A673 (cell line): ENCODE data around the gene DMD. TPM values are rescaled to one million over a fixed set of nuclear protein-coding genes. Genes with fewer than 3 reads are reported as not detected.

ENCODE experiments used
- BruUV-seq: library from RNA; stranded (reverse); fragments of 400-500 nt; replicated peaks from 2 replicates; lab custom pipeline; 2021; lab: Mats Ljungman, UMichigan
- CTCF ChIA-PET: fragments of 300-600 bp; sonication (Branson Sonifier 250); formaldehyde crosslinking; loops from one replicate; lab custom pipeline; 2022; ENCODE audit warnings: antibody characterized with exemption; lab: Charles Lee
- POLR2A ChIA-PET: fragments of 300-600 bp; sonication (Branson Sonifier 250); formaldehyde crosslinking; loops from one replicate; lab custom pipeline; 2022; ENCODE audit warnings: antibody characterized with exemption; ENCODE audit not compliant: low non-redundant PET; lab: Charles Lee
- DNase-seq: peaks from one replicate; pipeline ENCODE4 v3.0.0-alpha.2; 2015; ENCODE audit warnings: low spot score
- H3K27ac ChIP-seq: fragments of 200-600 bp; sonication (generic); 2 replicates; pipeline ENCODE4 v1.5.1; 2016; ENCODE audit warnings: mixed run types, low read depth, mild to moderate bottlenecking, mixed read lengths, antibody characterized with exemption, low read length; ENCODE audit not compliant: poor library complexity, severe bottlenecking
- H3K27me3 ChIP-seq: fragments of 200-600 bp; sonication (generic); replicated peaks from 2 replicates; pipeline ENCODE4 v1.6.1; 2017; ENCODE audit warnings: mixed run types, low read depth, mild to moderate bottlenecking, mixed read lengths, antibody characterized with exemption, low read length; ENCODE audit not compliant: insufficient read depth, poor library complexity
- H3K36me3 ChIP-seq: fragments of 200-600 bp; sonication (generic); 2 replicates; pipeline ENCODE4 v1.6.1; 2016; ENCODE audit warnings: mixed run types, mild to moderate bottlenecking, mixed read lengths, antibody characterized with exemption, low read length; ENCODE audit not compliant: insufficient read depth, poor library complexity, severe bottlenecking
- H3K4me1 ChIP-seq: fragments of 200-600 bp; sonication (generic); 2 replicates; pipeline ENCODE4 v1.6.1; 2017; ENCODE audit warnings: mixed run types, mild to moderate bottlenecking, mixed read lengths, antibody characterized with exemption, low read length; ENCODE audit not compliant: insufficient read depth, poor library complexity, severe bottlenecking
- H3K4me3 ChIP-seq: fragments of 200-600 bp; sonication (generic); 2 replicates; pipeline ENCODE4 v1.5.1; 2016; ENCODE audit warnings: low read depth, mixed run types, mild to moderate bottlenecking, mixed read lengths, low read length; ENCODE audit not compliant: poor library complexity, severe bottlenecking
- H3K9me3 ChIP-seq: fragments of 200-600 bp; sonication (generic); 2 replicates; pipeline ENCODE4 v1.6.1; 2016; ENCODE audit warnings: mixed run types, low read depth, mild to moderate bottlenecking, mixed read lengths, antibody characterized with exemption, low read length; ENCODE audit not compliant: poor library complexity, severe bottlenecking
- CTCF ChIP-seq: fragments of 300-800, 200-600 bp; sonication (generic); conservative IDR thresholded peaks from 2 replicates; pipeline ENCODE4 v1.5.1; 2017; ENCODE audit warnings: low read depth, mild to moderate bottlenecking, antibody characterized with exemption, low read length, moderate library complexity, mixed read lengths
- EZH2 ChIP-seq: fragments of 200-600 bp; sonication (generic); IDR thresholded peaks from 2 replicates; pipeline ENCODE4 v1.6.1; 2017; ENCODE audit warnings: borderline replicate concordance, low read depth, mild to moderate bottlenecking, mixed read lengths, antibody characterized with exemption, low read length; ENCODE audit not compliant: poor library complexity, severe bottlenecking
- intact Hi-C: fragments of 100-400 bp; cut with micrococcal nuclease; formaldehyde crosslinking; loops from one replicate; pipeline ENCODE4 v1.10.0; 2022; ENCODE audit not compliant: unreplicated experiment
- total RNA-seq: library from RNA; stranded (reverse); gene quantifications from 2 replicates; pipeline ENCODE4 v1.2.3, GENCODE V29; 2021

DMD gene
- total RNA-seq, 1 experiment from 2014 or later: 5.4 TPM

GRCh38 chrX:31500921-31501320 lies 1710.4 kb downstream of the DMD start:
- no peak for DNase-seq
- H3K9me3 ChIP-seq: no peaks in the 10 kb centered on the region
- no TSS peak for BruUV-seq
- TF ChIP-seq EZH2 (no peak), CTCF (no peak)
- intact Hi-C loops: no loop called here
- H3K4me1 ChIP-seq: no peaks in the 10 kb centered on the region
- ChIA-PET CTCF (no interaction called here), POLR2A (no interaction called here)
- no peaks in the 10 kb centered on the region for H3K36me3 ChIP-seq
- peaks cover 8% of the 10 kb centered on the region for H3K27me3 ChIP-seq
- H3K27ac ChIP-seq: no peak overlapping the region
- H3K4me3 ChIP-seq: no peak overlapping the region

DNA sequence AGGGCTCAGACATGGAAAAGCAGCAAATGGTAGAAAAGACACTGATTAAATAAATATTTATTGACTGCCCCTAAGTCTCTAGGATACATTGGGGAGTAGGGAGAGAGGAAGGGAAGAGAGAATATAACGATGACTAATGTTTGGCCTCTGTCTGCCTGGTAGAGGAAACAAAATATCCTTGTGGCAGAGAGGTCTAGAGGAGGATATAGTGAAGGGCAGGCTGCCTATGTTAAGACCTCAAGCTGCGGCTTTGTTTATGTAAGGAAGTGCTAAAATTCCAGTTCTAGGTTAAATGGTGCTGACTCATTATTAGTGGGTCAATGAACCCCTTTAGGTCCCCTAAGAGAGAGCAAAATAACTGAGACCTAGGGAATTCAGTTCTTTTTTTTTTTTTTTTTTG lies 1712.2 kb downstream of the DMD start:
- no peak for DNase-seq
- peaks cover 15% of the 10 kb centered on the region for H3K27me3 ChIP-seq
- H3K27ac ChIP-seq: no peak overlapping the region
- BruUV-seq: no TSS peak
- H3K4me3 ChIP-seq: no peak overlapping the region
- H3K4me1 ChIP-seq: no peaks in the 10 kb centered on the region
- ChIA-PET POLR2A (no interaction called here), CTCF (no interaction called here)
- H3K36me3 ChIP-seq: no peaks in the 10 kb centered on the region
- TF ChIP-seq EZH2 (no peak), CTCF (no peak)
- H3K9me3 ChIP-seq: no peaks in the 10 kb centered on the region
- intact Hi-C loops: no loop called here

- CTCF ChIA-PET: no interaction called here
- no peak overlapping the region for H3K27ac ChIP-seq
- no peaks in the 10 kb centered on the region for H3K36me3 ChIP-seq
- H3K4me1 ChIP-seq: no peaks in the 10 kb centered on the region
- POLR2A ChIA-PET: no interaction called here
- TF ChIP-seq EZH2 (no peak), CTCF (no peak)
- no peak overlapping the region for H3K4me3 ChIP-seq
- H3K27me3 ChIP-seq: peaks cover 15% of the 10 kb centered on the region
- no peak for DNase-seq
- intact Hi-C loops: no loop called here
- H3K9me3 ChIP-seq: no peaks in the 10 kb centered on the region
- BruUV-seq: no TSS peak
These were observed 1714.3 kb downstream of the DMD start for GRCh38 chrX:31497086-31497485.
